ENCODE data around the gene INVS.

DNA sequence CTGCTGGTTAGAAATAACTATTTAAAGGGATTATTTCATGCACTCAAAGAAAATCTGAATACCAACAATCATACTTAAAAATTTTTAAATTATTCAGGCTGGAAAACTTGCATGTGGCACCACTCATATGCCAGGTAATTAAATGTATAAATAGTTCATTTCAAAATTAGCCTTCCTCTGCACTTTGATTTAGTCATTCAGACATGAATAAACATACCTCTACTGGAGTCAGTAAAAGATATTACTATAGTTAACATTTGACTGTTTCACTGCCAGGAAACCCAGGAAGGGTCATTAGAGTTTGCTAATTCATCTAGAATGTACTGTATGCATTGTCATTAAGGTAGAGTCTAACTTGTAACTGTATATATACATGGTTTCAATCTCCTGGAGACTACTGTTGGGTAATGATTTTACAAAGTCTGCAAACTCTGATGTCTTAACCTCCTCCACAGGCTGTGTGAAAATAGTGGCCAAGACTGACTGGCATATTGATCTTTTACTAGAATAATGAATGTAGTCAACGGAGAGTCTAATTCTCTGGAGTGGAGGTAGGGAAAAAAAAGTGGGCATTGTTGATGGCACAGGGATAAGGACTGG, 210.0 kb downstream of the INVS start:
- TF ChIP-seq, protein P1, sequence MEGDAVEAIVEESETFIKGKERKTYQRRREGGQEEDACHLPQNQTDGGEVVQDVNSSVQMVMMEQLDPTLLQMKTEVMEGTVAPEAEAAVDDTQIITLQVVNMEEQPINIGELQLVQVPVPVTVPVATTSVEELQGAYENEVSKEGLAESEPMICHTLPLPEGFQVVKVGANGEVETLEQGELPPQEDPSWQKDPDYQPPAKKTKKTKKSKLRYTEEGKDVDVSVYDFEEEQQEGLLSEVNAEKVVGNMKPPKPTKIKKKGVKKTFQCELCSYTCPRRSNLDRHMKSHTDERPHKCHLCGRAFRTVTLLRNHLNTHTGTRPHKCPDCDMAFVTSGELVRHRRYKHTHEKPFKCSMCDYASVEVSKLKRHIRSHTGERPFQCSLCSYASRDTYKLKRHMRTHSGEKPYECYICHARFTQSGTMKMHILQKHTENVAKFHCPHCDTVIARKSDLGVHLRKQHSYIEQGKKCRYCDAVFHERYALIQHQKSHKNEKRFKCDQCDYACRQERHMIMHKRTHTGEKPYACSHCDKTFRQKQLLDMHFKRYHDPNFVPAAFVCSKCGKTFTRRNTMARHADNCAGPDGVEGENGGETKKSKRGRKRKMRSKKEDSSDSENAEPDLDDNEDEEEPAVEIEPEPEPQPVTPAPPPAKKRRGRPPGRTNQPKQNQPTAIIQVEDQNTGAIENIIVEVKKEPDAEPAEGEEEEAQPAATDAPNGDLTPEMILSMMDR (IDR thresholded peaks at IDR 0.05), result no peak
- no peak for TF ChIP-seq POLR2AphosphoS5 (IDR thresholded peaks at IDR 0.05; ENCODE audit: low read depth, low read length)
- peak in 1 of 2 experiments; percentile 57; a peak in 1 of 4 replicates for TF ChIP-seq EP300 (IDR thresholded peaks at IDR 0.05; ENCODE audit: borderline replicate concordance in 1 of 2, low read depth in 1 of 2, low read length in 1 of 2)
- TF ChIP-seq, protein P2, sequence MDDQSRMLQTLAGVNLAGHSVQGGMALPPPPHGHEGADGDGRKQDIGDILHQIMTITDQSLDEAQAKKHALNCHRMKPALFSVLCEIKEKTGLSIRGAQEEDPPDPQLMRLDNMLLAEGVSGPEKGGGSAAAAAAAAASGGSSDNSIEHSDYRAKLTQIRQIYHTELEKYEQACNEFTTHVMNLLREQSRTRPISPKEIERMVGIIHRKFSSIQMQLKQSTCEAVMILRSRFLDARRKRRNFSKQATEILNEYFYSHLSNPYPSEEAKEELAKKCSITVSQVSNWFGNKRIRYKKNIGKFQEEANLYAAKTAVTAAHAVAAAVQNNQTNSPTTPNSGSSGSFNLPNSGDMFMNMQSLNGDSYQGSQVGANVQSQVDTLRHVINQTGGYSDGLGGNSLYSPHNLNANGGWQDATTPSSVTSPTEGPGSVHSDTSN (IDR thresholded peaks at IDR 0.05), result peak; percentile 38; the same call in 1 of the 2 replicates
- TF ChIP-seq SMC3 (IDR thresholded peaks at IDR 0.05; ENCODE audit: low read depth, low read length), result no peak
- TF ChIP-seq CHD2 (IDR thresholded peaks at IDR 0.05; ENCODE audit: low read length, partially characterized antibody), result no peak
- TF ChIP-seq SIN3A (IDR thresholded peaks at IDR 0.05; ENCODE audit: borderline replicate concordance, low read depth, low read length), result no peak
- peak; percentile 52 for TF ChIP-seq TCF12 (IDR thresholded peaks at IDR 0.05)
- TF ChIP-seq TAF1 (IDR thresholded peaks at IDR 0.05; ENCODE audit: borderline replicate concordance, low read depth, low read length), result no peak
- TF ChIP-seq, protein P3, sequence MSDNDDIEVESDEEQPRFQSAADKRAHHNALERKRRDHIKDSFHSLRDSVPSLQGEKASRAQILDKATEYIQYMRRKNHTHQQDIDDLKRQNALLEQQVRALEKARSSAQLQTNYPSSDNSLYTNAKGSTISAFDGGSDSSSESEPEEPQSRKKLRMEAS (IDR thresholded peaks at IDR 0.05; ENCODE audit: low read depth), result no peak
- TF ChIP-seq RFX5 (IDR thresholded peaks at IDR 0.05; ENCODE audit: low read length), result no peak
- TF ChIP-seq MXI1 (IDR thresholded peaks at IDR 0.05; ENCODE audit: low read depth, low read length), result no peak

Measured in SK-N-SH (cell line).